Fibroblast of skin of right biceps (primary cell): ENCODE measurements around the gene PHF21A.

Experiments
- DNase-seq: peaks from one replicate; pipeline ENCODE4 v3.0.0-alpha.2; 2013

Gene PHF21A

DNA sequence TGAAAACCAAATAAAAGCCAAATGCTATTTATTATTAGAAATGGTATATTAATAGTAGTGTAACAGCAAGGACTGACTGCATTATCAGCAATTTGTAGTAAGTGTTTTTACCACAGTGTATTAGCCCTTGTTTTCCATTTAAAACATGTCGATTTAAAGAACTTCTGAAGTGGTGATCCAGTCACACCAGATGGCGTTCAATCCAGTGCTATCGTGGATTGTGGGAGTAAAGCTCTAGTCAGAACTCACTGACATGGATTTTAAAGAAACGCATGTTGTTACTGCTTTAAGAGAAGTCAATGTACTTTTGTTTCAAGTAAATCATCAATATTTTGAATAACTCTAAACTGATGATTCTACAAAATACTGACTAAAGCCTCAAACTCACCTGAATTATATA lies 147.7 kb downstream of the PHF21A start:
- no peak for DNase-seq

GRCh38 chr11:45968901-45969300 lies 152.4 kb downstream of the PHF21A start:
- no peak for DNase-seq

DNA sequence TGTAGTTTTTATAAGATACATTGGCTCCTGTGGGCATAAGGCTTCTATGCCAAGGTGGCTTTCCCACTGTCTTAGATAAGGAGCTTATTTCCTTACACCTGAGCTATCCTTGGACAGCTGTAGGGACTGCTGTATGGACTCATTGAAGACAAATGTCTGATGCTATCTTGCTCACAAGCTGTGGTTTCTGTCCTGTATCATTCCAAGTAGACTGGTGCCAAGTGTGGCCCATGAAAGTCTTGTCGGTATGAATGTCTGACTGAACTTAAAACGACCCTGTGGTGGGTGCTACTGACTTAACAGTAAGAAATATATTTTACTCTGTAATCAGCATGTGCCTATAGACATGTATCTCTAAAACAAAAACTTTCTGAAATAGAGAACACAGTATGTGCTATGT lies 153.7 kb downstream of the PHF21A start:
- no peak for DNase-seq

DNA sequence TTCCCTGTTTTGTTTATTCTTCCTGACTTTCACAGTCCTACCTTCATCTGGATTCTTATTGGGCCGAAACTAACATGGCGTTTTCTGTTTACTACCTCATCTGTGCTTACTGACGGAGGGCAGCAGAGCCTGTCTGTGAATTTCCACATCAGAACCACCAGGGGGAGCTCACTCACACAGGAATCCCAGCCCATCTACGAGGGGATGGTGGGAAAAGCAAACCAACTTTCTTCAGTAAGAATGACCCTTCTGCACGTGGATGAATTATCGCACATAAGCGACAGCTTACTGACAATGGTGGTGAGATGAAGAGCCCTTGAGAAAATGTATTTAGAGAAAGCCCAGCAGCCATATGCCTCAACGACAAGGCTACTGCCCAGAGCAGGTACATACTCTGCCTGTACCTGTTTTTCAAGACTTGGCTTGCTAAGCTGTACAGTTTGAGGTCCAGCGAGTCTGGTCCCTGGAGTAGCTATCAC lies 156.3 kb downstream of the PHF21A start:
- peak; percentile 75 for DNase-seq

DNA sequence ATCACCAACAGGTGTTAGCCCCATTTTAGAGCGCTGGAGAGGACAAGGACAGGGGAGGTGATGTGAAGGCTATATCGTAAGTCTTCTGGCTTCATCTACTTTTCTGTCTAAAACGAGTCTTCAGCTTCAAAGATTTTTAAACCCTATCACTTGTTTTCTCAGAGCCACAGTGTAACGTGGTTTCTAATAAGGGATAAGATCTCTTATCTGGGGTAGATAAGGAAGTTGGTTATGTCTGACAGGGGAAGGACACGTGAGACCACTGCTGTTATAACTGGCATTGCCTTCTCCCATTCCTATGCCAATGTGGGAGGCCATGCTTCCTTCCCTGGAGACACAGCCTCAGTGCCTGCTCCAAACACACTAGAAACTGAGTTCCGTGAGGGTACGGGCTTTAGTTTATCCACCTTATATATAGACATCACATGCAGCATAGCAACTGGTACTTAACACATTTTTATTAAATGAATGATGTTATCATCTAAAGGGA lies 159.5 kb downstream of the PHF21A start:
- no peak for DNase-seq

DNA sequence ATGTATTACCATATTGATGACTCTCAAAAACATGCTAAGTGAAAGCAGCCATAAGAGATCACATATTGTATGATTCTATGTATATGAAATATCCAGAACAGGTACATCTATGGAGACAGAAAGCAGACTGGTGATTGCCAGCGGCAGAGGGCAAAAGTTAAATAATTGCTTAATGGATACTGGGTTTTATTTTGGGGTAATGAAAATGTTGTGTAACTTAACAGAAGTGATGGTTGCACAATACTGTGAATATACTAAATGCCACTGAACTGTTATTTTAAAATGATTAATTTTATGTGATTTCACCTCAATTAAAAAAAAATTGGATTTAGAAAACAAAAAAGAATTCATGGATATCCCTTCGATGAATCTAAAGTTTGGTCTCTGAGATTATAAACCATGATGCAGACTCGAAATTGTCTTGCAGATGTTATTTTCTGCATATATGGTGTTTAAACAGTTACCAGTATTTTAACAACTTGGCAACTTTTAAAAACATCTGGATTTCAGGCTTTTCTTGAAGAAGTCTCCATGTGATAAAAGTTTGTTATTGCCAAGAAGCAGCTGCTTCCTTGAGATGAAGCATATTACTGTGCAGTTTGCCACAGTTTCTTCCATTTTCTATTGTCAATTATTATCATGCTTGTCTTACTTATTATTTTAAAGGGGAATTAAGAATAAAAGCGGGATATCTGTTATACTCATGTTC lies 160.7 kb downstream of the PHF21A start:
- no peak for DNase-seq

DNA sequence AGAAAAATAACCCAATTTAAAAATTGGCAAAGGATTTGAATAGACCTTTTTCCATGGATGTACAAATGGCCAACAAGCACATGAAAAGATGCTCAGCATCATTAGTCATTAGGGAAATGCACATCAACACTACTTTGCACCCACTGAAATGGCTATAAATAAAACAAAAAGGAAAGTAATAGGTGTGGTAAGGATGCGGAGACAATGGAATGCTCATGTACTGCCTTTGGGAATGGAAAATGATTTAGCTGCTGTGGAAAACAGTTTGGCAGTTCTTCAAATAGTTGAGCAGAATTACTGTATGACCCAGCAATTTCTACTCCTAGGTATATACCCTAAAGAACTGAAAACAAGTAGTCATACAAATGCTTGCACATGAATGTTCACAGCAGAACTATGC lies 161.4 kb downstream of the PHF21A start:
- DNase-seq, result peak; percentile 87

GRCh38 chr11:45949992-45950407 lies 171.3 kb downstream of the PHF21A start:
- DNase-seq, result no peak

DNA sequence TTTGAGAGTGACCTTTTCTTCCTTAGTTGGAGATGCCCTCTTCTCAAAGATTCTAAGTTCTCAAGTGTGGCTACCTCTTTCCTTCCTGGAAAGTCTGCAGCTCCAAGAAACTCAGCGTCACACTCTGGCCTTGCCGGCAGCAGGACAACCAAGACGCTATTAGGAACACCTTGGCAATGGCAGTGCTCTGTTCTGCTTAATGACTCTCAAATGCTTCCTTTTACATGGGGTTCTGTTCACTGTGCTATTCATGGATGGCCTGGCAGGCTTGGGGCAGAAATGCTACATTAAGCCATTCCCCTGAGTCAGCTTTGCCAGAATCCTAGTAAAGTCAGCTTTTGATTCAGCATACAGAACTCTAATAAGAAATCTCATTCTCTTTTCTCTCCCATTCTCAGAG lies 172.9 kb downstream of the PHF21A start:
- DNase-seq, result no peak

GRCh38 chr11:45947885-45948284 lies 173.4 kb downstream of the PHF21A start:
- DNase-seq, result no peak

GRCh38 chr11:45945397-45945999 lies 175.8 kb downstream of the PHF21A start:
- DNase-seq, result no peak

GRCh38 chr11:45942381-45942780 lies 178.9 kb downstream of the PHF21A start:
- no peak for DNase-seq

- DNase-seq, result no peak
Observed at GRCh38 chr11:45941285-45941684, 180.0 kb downstream of the PHF21A start.

- DNase-seq, result peak; percentile 11
Observed at GRCh38 chr11:45939836-45940235, 181.4 kb downstream of the PHF21A start.

GRCh38 chr11:45937916-45938315 lies 183.3 kb downstream of the PHF21A start:
- no peak for DNase-seq

DNA sequence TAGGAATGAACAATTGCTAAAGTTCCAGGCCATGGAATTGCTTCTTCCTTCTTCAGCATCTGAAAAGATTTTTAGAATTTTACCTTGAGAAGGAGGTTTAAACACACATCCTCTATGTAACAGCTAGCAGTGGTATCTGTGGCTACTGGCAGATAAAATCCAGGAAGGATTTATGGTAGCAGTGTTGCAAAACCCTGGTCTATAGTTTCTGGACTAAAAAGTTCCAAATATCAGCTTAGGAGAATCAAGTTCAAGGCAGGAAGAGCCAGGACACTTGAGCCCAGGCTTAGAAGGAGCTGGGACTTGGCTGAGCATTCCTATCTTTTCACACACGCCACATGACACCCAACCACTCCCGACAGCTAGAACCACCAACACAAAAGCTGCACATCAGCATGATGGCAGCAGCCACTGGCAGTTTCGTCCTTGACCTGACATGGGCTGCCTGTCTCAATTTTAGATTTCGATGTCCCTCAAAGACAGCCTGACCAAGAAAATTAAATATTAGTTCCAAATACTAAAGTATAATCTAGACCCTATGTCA lies 184.7 kb downstream of the PHF21A start:
- DNase-seq, result no peak

- DNase-seq, result no peak
Observed at GRCh38 chr11:45935349-45936064, 185.7 kb downstream of the PHF21A start.

- no peak for DNase-seq
Observed at GRCh38 chr11:45934580-45935318, 186.5 kb downstream of the PHF21A start.

GRCh38 chr11:45933846-45934579 lies 187.2 kb downstream of the PHF21A start:
- DNase-seq, result no peak

GRCh38 chr11:45933131-45933831 lies 188.0 kb downstream of the PHF21A start:
- peak; percentile 63 for DNase-seq

DNA sequence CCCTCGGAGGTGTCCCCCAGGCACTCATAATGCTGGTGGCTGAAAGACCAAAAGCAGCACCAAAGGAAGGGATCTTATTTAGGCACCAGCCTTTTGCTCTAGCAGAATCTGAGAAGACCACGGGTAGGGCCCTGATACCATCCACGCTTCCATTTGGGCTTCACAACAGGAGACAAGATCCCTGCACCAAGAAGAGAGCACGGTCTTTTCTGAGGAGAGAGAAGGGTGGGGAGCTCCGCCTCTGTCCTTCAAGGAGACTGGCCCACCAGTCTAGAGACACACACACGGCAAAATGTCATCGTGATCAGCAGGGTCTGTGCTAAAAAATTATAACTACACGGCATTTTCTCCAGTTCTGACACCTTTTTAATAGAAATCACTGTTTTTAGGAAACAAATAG lies 189.0 kb downstream of the PHF21A start:
- DNase-seq, result no peak
